NCI-H345 (cell line): ENCODE measurements around the gene PAWR.
"Not testable (repeated sequence)": the region's sequence is repeated elsewhere in the genome, so short reads cannot be mapped to it uniquely, and the experiment has no call there.

Source experiments
- DNase-seq: peaks from one replicate; lab custom pipeline; 2025; lab: John Stamatoyannopoulos, UW

Gene PAWR

DNA sequence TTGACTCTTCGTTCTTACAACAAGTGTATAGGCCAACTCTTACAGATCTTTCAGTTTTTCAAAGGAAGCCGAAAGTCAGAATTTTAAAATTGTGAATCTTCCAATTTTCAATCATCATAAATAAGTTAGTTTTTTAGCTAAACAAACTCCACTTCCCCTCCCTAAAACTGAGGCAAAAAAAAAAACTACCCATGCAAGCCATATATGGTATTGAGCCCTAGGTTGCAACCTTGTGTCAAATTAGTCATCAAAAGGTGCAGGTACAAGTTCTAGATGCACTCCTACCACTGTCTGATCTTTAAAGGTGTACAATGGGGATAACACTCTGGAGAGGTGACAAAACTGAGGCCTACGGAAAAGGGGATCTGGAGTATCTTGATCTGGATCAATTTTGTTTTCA is 97.9 kb downstream of the PAWR start:
- DNase-seq, result no peak

DNA sequence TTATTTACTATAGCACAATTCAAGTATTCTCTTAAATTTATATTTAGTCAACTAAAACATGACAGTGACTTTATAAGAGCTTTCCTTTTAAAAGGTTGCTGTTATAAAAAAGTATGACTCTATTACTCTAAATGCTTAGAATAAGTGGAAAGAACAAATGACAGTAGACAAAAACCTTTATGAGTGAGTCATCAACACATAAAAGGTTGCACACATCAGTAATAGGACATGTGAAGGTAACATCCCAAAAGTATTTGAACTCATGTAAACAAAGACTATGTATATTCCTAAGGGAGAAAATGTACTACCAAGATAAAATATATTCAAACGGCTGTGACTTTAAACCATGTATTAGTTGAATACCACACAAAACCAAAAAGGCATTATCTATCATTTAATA is 98.8 kb downstream of the PAWR start:
- no peak for DNase-seq

DNA sequence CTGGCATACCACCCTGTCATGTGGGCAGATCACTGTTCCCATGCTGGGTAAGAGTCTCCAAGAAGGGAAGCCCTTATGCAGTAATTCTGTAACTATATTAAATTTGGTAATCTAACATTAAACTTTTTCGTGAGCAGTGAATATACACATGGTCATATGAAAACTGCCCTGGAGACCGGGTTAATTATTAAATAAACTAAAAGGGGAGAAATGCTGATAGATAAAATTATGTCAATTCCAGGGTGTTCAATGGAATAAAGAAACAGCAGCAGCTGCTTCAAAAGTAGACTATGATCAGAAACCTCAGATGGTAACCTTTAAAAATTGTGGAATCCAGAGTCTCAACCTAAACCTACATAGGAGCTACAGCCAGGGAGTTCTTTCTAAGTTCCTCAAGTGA is 100.0 kb downstream of the PAWR start:
- no peak for DNase-seq

DNA sequence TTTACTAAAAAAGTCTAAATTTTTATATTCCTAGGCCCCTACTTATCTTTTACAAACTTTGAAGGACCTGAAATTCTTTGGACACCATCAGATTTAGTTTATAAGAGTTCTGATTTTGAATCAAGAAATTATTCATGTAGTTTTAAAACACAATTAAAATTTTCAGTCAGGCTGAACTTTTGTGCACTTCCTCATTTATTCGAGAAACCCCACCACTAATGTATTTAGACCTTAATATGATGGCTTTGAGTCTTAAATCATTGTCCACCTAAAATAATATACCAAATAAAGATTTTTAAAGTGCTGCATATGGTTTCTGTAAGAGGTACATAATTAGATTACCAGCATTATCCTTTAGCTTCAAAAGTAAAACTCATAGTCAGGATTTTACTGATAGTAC is 103.4 kb downstream of the PAWR start:
- no peak for DNase-seq

DNA sequence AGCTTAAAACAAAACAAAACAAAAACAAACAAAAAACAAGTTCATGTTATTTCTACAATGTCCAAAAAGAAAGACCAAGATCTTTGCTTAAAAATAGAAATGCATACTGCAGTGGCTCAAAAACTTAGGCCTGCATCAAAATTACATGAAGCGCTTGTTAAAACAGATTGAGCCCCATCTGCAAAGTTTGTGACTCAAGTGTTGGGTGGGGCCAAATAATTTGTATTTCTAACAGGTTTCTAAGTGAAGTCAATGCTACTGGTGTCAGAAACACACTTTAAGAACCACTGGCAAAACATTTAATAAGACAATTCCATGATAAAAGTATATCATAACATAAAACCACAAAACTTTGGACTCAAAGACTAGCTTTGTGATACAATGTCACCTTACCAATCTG is 105.6 kb downstream of the PAWR start:
- DNase-seq, result no peak

DNA sequence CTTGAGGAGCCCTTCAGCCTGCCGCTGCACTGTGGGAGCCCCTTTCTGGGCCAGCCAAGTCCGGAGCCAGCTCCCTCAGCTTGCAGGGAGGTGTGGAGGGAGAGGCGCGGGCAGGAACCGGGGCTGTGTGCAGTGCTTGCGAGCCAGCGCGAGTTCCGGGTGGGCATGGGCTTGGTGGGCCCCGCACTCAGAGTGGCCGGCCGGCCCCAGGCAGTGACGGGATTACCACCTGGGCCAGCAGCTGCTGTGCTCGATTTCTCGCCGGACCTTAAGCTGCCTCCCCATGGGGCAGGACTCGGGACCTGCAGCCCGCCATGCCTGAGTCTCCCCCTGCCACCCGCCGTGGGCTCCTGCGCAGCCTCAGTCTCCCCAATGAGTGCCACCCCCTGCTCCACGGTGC is 116.9 kb downstream of the PAWR start:
- no peak for DNase-seq

DNA sequence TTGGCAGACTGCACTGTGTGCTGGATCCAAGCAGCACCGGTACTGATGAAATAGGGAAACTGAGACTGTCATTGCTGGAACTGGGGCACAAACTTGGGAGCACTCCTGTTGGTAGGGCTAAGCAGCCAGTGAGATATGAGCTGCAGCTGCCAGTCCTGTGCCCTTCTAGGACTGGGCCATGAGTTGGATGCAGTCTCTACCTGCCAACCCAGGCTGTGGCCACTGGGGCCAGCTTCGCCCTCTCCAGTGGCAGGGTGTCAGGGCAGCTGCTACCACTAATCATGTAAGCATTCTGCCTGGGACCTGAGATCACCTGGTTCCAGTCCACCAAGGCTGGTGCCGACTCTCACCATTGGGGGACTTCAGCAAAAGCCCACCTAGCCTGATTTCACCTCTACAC is 121.1 kb downstream of the PAWR start:
- DNase-seq, result no peak

DNA sequence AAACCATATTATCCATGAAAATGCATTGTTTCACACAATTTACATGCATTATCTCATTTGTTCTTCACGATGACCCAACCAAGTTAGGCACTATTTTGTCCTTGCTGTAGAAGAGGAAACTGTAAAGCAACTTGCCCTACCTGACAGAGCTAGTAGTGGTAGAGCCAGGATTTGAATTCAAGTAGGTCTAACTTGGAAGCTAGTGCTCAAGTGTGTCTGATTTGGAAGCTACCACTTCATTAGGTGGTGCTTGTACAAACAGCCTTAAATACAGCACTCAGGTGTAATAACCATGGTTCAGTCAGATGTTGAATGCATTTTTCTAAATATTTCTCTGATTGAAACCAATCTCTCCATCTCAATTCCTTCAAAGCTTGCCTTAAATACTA is 123.6 kb downstream of the PAWR start:
- no peak for DNase-seq

DNA sequence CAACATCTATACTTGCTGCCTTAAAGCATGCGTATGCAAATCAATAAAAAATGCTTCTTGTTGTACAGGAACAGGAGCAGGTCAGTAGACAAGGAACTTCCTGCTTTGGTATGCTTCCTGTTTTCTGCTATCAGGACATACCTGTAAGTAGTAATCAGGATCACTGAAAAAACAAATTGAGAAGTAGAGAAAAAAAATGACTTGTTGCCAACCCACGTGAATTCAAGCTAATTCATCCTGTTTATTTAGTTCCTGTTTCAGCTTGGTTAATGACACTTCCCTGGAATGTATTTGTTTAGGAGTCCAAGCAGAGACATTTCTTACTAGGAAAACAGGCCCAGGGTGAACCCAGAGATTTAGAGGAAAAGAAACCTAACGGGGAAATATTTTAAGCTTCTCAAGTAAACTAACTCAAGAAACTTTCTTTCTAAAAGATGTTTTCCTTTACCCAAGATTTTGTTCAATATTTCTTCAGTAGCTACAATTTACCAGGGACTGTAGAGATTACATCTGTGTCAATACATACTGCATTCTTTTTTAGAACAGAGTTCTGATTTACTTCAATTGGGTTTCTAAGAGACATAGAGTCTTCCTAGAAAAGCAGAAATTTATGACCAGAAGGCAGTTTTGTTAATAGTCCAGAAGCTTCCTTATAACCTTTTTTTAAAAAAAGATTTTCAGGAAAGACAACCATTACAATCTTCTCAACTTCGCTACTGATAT is 124.2 kb downstream of the PAWR start:
- DNase-seq, result no peak

DNA sequence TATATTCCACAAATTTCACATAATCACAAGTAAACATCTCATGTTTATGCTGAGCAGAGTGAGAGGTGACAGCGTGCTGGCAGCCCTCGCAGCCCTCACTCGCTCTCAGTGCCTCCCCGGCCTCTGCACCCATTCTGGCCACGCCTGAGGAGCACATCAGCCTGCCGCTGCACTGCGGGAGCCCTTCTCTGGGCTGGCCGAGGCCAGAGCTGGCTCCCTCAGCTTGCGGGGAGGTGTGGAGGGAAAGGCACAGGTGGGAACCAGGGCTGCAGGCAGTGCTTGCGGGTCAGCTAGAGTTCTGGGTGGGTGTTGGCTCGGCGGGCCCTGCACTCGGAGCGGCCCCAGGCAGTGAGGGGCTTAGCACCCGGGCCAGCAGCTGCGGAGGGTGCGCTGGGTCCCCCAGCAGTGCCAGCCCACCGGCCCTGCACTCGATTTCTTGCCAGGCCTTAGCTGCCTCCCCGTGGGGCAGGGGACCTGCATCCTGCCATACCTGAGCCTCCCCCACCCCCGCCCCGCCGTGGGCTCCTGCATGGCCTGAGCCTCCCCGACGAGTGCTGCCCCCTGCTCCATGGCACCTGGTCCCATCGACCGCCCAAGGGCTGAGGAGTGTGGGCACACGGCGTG is 125.9 kb downstream of the PAWR start:
- not testable (repeated sequence) for DNase-seq

DNA sequence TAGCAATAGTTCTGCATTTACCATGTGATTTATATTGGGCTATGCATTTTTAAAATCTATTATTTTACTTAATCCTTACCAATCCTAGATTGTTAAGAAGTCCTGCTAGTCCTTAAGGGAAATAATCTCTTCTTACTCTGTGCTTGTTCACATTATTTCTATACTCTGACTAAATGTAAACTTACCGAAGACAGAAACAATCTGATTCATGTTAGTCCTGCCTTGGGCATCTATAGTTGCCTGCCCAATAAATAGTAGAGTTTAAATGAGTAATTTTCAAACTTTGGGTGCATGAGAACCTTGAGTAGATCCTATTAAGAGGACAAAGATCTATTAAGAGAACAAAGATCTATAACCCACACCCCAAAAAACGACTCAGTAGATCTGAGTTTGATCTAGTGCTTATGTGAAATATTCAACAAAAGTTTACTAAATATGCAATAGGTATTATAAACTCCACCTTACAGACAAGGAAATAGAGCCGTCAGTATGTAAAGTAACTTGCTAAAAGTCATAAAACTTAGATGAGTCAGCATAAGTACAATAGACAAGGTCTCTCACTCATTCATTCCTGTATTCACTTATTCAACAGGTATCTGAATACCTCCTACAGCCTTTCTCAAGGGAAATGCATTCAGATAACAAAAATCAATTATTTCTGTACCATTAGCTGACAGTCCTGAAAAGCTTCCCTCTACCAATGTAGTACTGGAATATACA is 127.6 kb downstream of the PAWR start:
- no peak for DNase-seq

DNA sequence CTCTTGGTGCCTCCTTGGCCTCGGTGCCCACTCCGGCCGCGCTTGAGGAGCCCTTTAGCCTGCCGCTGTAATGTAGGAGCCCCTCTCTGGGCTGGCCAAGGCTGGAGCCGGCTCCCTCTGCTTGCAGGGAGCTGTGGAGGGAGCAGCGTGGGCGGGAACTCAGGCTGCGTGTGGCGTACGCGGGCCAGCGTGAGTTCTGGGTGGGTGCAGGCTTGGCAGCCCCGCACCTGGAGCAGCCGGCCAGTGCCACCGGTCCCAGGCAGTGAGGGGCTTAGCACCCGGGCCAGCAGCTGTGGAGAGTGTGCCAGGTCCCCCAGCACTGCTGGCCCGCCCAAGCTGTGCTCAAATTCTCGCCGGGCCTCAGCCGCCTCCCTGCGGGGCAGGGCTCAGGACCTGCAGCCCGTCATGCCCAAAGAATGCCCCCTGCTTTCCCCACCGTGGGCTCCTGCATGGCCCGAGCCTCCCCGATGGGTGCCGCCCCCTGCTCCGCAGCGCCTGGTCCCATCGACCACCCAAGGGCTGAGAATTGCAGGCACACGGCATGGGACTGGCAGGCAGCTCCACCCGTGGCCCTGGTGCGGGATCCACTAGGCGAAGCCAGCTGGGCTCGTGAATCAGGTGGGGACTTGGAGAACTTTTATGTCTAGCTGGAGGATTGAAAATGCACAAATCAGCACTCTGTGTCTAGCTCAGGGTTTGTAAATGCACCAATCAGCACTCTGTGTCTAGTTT is 129.2 kb downstream of the PAWR start:
- DNase-seq, result no peak

DNA sequence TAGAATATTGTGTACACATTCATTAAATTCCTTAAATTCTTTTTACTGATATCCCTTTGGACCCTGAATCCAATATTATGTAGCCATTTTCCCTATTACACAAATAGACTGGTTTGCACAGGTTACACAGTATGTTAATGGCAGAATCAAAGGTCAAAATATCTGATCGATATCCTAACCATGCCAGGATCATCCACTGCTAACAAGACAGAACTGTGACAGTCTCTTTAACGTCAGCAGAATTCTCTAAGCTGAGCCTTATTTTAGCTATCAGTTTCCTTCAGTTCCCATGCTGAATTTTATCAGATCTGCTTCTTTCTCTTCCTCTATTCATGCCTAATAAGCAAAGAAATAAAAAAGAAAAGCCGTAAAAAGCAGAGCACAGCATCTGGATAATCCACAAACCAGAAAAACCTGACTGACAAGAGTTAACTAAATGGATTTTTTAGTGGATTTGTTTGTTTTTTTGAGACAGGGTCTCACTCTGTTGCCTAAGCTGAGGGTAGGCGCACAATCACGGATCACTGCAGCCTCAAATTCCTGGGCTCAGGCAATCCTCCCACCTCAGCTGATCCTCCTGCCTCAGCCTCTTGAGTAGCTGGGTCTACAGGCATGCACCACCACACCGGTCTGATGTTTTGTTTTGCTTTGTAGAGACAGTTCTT is 130.4 kb downstream of the PAWR start:
- no peak for DNase-seq

DNA sequence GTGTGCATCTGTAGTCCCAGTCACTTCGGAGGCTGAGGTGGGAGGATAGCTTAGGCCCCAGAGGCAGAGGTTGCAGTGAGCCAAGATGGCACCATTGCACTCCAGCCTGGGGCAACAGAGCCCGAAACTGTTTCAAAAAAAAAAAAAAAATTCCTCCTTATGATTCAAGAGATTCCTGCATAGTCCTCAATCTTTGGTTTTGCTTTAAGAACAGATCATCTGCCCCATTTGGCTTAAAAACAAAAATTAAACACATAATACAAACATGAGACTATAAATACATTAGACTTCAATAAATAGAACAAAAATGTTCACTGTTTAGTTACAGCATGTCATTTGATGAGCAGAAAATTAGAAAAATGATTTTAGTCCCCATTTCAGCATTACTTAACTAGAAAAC is 131.2 kb downstream of the PAWR start:
- DNase-seq, result no peak

DNA sequence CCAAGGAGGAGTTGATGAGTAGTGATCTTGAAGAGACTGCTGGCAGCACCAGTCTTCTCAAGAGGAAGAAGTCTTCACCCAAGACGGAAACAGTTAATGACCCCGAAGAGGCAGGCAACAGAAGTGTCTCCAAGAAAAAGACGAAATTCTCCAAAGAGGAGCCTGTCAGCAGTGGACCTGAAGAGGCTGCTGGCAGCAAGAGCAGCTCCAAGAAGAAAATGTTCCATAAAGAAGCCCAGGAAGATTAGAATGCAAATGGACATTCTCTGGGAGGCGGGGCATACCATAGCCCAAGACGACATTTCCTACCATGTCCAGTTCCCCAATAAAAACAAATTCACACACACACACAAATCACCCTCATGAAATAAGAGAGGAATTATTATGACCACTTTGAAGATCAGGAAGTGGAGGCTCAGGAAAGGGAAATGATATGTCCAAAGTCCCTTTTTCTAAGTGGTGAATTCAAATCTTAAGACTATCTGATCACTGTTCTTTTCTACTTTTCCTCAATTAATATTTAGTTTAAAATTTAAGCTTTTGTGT is 131.8 kb downstream of the PAWR start:
- no peak for DNase-seq

DNA sequence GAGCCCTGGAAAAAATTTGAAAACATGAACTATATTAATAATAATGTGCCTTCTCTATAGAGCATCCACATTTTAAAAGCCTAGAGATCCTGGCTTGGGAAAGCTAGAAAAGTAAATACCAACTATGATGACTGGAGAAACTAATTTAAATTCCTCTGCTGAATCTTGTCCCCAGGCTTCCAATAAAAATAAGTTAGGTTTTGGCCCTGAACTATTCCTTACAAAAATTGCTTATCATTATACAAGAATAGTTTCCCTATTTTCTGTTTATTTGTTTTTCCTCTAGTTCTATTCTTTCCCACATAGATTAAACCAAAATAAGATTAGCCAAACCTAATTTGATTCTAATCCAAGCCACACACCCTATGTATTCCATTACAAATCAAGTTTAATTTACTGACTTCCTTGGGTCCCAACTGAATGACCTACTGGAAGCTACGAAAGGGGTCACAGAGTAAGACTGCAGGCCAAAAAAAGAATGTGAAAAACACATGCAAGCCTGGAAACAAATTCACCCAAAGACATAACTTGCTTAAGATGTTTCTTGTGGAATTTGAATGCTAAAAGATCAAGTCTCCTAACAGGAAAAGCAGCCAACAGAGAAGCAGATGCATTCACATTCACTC is 133.0 kb downstream of the PAWR start:
- no peak for DNase-seq

DNA sequence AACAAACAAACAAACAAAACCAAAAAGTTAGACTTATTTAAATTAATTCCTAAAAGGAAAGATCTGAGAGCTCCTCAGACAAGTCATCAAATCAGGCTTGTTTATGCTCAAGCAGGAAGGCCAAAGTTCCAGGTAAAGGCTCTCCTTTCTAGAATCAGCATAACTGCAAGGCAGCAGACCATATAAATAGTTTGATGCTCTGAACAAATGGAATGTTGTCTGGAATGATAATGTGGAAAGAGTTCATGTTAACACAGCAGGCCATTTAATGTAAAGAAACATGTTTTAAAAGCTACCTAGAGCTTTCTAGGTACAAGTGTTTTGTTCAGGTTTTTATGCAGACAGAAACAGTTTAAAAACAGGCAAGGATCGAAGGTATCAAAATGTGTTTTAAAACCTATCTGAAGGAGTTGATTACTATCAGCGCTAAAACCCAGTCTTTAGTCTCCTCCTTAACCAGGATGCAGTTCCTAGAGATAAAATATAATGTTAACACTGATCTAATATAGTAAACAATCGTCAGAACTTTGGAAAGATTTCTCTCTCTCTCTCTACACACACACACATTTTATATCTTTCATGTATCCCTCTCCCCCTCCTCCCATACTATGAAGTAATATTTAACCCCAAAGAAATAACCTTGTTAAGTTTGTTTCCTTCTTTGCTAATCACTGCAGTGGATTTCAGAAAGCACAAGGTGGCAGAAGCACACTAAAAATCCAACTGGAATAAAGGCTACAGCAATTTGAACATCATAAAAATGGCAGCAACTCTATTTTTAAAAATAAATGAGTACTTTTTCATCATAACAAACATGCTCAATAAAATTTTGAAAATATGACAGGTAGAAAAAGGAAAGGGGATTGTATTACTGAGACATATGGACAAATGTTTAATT is 135.5 kb downstream of the PAWR start:
- DNase-seq, result peak; percentile 27

DNA sequence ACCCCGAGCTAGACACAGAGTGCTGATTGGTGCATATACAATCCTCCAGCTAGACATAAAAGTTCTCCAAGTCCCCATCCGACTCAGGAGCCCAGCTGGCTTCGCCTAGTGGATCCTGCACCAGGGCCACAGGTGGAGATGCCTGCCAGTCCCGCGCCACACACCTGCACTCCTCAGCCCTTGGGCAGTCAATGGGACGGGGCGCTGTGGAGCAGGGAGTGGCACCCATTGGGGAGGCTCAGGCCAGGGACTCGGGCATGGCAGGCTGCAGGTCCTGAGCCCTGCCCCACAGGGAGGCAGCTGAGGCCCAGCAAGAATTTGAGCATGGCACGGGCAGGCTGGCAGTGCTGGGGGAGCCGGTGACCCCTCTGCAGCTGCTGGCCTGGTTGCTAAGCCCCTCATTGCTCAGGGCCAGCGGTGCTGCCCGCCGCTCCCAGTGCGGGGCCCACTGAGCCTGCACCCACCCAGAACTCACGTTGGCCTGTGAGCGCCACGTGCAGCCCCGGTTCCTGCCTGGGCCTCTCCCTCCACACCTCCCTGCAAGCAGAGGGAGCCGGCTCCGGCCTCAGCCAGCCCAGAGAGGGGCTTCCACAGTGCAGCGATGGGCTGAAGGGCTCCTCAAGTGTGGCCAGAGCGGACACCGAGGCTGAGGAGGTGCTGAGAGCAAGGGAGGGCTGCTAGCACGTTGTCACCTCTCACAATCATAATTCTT is 136.7 kb downstream of the PAWR start:
- DNase-seq, result no peak

DNA sequence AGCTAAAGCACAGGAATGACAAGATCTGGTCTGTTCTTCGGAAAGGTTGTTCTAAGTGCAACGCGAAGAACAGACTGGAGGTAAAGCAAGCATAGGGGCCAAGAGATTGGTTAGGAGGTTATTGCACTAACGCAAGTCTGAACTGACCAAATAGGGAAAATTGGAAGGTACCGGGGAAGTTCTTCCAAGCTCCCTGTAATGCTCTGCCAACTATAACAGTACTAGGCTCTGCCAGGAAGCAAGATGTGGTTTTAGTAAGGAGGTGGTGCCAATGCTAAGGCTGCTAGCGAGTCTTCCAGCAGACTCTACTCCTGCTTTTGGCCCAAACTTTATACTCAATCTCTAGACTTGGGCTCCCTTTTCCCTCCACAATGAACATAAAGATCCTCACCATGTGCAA is 138.6 kb downstream of the PAWR start:
- no peak for DNase-seq
